MCF 10A (cell line): ENCODE data around the gene TNS3. TPM values are rescaled to one million over a fixed set of nuclear protein-coding genes. Genes with fewer than 3 reads are reported as not detected.
A peak's percentile ranks its signal among the peaks of the same experiment; 100 is the strongest.

Experiments
- BruUV-seq: library from RNA; stranded (reverse); fragments of 400-500 nt; replicated peaks from 2 replicates; lab custom pipeline; 2021; lab: Mats Ljungman, UMichigan
- CTCF ChIA-PET: fragments of 300-600 bp; sonication (Branson Sonifier 250); formaldehyde crosslinking; extraction: SDS; loops from one replicate; lab custom pipeline; 2021; ENCODE audit warnings: antibody characterized with exemption, inconsistent platforms; lab: Yijun Ruan, JAX
- POLR2A ChIA-PET: fragments of 300-600, 350-650 bp; sonication (Branson Sonifier 250); formaldehyde crosslinking; extraction: SDS; loops from one replicate; lab custom pipeline; 2020; ENCODE audit warnings: antibody characterized with exemption, inconsistent platforms; lab: Yijun Ruan, JAX
- DNase-seq: peaks from one replicate; pipeline ENCODE4 v3.0.0-alpha.2; 2018; ENCODE audit not compliant: unreplicated experiment
- H3K27ac Mint-ChIP-seq: one replicate; pipeline ENCODE4 v1.8.0; 2022; ENCODE audit warnings: mild to moderate bottlenecking, low read depth, mixed read lengths; ENCODE audit not compliant: unreplicated experiment
- H3K27me3 Mint-ChIP-seq: one replicate; pipeline ENCODE4 v1.8.0; 2022; ENCODE audit warnings: mixed read lengths; ENCODE audit not compliant: insufficient read depth, unreplicated experiment
- H3K36me3 Mint-ChIP-seq: one replicate; pipeline ENCODE4 v1.8.0; 2022; ENCODE audit warnings: mild to moderate bottlenecking, moderate library complexity, mixed read lengths; ENCODE audit not compliant: insufficient read depth, unreplicated experiment
- H3K4me1 Mint-ChIP-seq: one replicate; pipeline ENCODE4 v1.8.0; 2022; ENCODE audit warnings: mixed read lengths; ENCODE audit not compliant: insufficient read depth, unreplicated experiment
- H3K4me3 Mint-ChIP-seq: one replicate; pipeline ENCODE4 v1.8.0; 2022; ENCODE audit warnings: mild to moderate bottlenecking, moderate library complexity, mixed read lengths; ENCODE audit not compliant: unreplicated experiment
- H3K9me3 Mint-ChIP-seq: one replicate; pipeline ENCODE4 v1.8.0; 2022; ENCODE audit warnings: mixed read lengths; ENCODE audit not compliant: unreplicated experiment
- CTCF ChIP-seq: fragments of 200-600 bp; IDR thresholded peaks from one replicate; pipeline ENCODE4 v1.8.0; 2022; ENCODE audit warnings: antibody characterized with exemption, mild to moderate bottlenecking; ENCODE audit not compliant: unreplicated experiment
- intact Hi-C: fragments of 100-400 bp; cut with micrococcal nuclease; formaldehyde crosslinking; loops from 2 replicates; pipeline ENCODE4 v1.14.1; 2022
- total RNA-seq: library from RNA; stranded (reverse); gene quantifications from 2 replicates; pipeline ENCODE4 v1.2.3, GENCODE V29; 2022

Gene TNS3
- total RNA-seq, 1 experiment from 2014 or later, result 30.1 TPM

- POLR2A ChIA-PET, result interaction anchor here (1.2 kb wide), 1 partner anchor 12 kb away, joined by 3 read pairs; no protein-coding TSS in a partner anchor
- Mint-ChIP-seq H3K9me3 (no peaks in the 10 kb centered on the region), H3K27me3 (no peaks in the 10 kb centered on the region), H3K36me3 (peaks cover 57% of the 10 kb centered on the region), H3K27ac (peak overlapping the region; percentile 12), H3K4me3 (no peak overlapping the region), H3K4me1 (peaks cover 27% of the 10 kb centered on the region)
- intact Hi-C loops, result no loop called here
- CTCF ChIA-PET, result interaction anchor here (0.8 to 2.3 kb wide), 4 partner anchors 10 to 1426 kb away, joined by 3 to 12 read pairs (median 5); no protein-coding TSS in a partner anchor
- DNase-seq, result no peak
- no TSS peak for BruUV-seq
- no peak for TF ChIP-seq CTCF
Measured at GRCh38 chr7:47288060-47288459, 293.9 kb downstream of the TNS3 start.

DNA sequence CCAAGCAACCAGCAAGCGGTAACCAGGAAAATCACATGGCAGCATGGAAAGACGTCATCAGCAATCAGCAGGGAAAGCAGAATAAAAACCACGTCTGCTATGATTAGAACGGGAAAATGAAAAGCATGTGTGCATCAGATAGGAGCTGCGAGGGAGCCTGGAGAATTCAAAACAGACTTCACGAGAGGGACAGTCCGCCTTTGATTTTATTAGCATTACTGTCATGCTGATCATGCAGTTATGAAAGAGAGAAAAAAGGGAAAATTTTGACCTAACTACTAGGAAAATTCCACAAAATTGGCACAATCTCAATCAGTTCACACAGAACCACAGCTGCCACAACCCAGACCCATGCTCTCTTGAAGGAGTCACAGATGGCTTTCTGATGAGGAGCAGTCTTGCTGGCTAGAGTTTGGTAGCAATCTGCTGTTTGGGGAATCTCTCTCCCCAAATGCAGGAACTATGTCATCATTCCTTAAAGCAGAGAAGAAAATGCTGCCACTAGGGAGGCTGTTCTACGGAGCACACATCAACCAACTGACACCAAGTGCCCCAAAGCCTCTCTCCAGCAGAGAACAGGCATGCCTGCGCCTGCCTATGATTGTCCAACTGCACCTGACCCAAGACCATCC is 295.9 kb downstream of the TNS3 start:
- Mint-ChIP-seq H3K9me3 (no peaks in the 10 kb centered on the region), H3K4me3 (no peak overlapping the region), H3K27me3 (no peaks in the 10 kb centered on the region), H3K27ac (no peak overlapping the region), H3K4me1 (peaks cover 15% of the 10 kb centered on the region), H3K36me3 (peaks cover 67% of the 10 kb centered on the region)
- ChIA-PET CTCF (interaction anchor here (0.6 to 1.4 kb wide), 4 partner anchors 12 to 1589 kb away, joined by 3 to 4 read pairs (median 3); no protein-coding TSS in a partner anchor), POLR2A (no interaction called here)
- no TSS peak for BruUV-seq
- TF ChIP-seq CTCF, result no peak
- peak; percentile 9 for DNase-seq
- intact Hi-C loops, result no loop called here

DNA sequence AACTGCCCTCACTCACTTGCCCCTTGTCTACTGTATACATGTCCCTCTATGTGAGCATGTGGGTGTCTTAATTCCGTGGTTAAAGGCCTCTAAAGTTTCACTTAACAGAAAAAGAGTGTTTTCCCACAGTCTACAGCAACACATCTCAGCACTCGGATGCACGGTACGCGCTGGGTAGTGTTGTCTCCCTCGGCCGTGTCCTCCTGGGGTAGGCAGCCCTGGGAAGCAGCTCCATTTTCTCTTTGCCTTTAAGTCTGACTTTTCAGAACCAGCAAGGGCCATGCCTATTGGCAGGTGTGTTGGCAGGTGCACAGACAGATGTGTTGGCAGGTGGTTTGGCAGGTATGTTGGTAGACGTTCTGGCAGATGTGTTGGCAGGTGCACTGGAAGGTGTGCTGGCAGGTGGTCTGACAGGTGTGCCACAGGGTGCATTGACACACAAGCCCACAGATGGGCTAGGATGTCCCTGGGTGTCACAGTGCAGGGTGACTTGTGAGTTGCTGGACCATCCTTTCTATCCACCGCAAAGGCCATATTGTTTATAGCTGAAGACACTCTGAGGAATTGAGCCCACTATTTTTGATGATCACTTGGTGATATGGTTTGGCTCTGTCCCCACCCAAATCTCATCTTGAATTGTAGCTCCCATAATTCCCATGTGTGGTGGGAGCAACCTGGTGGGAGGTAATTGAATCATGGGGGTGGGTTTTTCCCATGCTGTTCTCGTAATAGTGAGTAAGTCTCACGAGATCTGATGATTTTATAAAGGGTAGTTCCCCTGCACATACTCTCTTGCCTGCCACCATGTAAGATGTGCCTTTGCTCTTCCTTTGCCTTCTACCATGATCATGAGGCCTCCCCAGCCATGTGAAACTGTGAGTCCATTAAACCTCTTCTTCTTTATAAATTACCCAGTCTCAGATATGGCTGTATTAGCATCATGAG is 296.9 kb downstream of the TNS3 start:
- DNase-seq, result no peak
- CTCF ChIA-PET, result interaction anchor here (0.6 to 3.7 kb wide), 7 partner anchors 10 to 1590 kb away, joined by 3 to 23 read pairs (median 3); no protein-coding TSS in a partner anchor
- no peaks in the 10 kb centered on the region for H3K27me3 Mint-ChIP-seq
- H3K36me3 Mint-ChIP-seq, result peaks cover 70% of the 10 kb centered on the region
- H3K4me1 Mint-ChIP-seq, result peaks cover 6% of the 10 kb centered on the region
- intact Hi-C loops, result no loop called here
- H3K4me3 Mint-ChIP-seq, result no peak overlapping the region
- POLR2A ChIA-PET, result no interaction called here
- BruUV-seq, result no TSS peak
- no peak overlapping the region for H3K27ac Mint-ChIP-seq
- H3K9me3 Mint-ChIP-seq, result no peaks in the 10 kb centered on the region
- no peak for TF ChIP-seq CTCF
